Measurements from ENCODE around the gene RBPMS2. TPM values are rescaled to one million over a fixed set of nuclear protein-coding genes. Genes with fewer than 3 reads are reported as not detected.

RBPMS2 gene
- total and polyA plus RNA-seq, 2 donors (not counting 1 experiment from before 2014, with no cell fraction given): 0.47 to 0.63 TPM

GRCh38 chr15:64701482-64702184, 73.8 kb downstream of the RBPMS2 start:
- no peaks in the 10 kb centered on the region for H3K9me3 ChIP-seq (ENCODE audit: control extremely low read depth in 1 of 3, control insufficient read depth in 2 of 3, insufficient read depth in 1 of 3, low read length in 2 of 3)
- TF ChIP-seq EZH2 (IDR thresholded peaks at IDR 0.05; ENCODE audit: borderline replicate concordance, insufficient read depth, low read depth, low read length, poor library complexity, severe bottlenecking) (no peak), CTCF (IDR thresholded peaks at IDR 0.05) (no peak)
- peak overlapping the region in 4 of 5 experiments; percentile 63 to 88 (median 80) for H3K4me3 ChIP-seq (ENCODE audit: control extremely low read depth in 1 of 5, extremely low read depth in 1 of 5, insufficient read depth in 1 of 5, low read depth in 2 of 5, low read length in 4 of 5)
- no peak overlapping the region for H2AFZ ChIP-seq (ENCODE audit: insufficient read depth, low read depth, low read length, poor library complexity, severe bottlenecking)
- H3K36me3 ChIP-seq (replicated peaks in 1 of 2; ENCODE audit: control extremely low read depth in 1 of 2, control insufficient read depth in 1 of 2, extremely low read depth in 1 of 2, insufficient read depth in 2 of 2, low read length in 1 of 2): peaks cover 2 to 9% of the 10 kb centered on the region in 2 experiments
- peaks cover 47% of the 10 kb centered on the region for H3K79me2 ChIP-seq (ENCODE audit: control insufficient read depth, insufficient read depth, low read length)
- H4K20me1 ChIP-seq (ENCODE audit: control insufficient read depth, insufficient read depth, low read length, poor library complexity, severe bottlenecking): peaks cover 26% of the 10 kb centered on the region
- Mint-ChIP-seq H3K9me3 (ENCODE audit: insufficient read depth) (no peaks in the 10 kb centered on the region), H3K4me3 (peak overlapping the region; percentile 95), H3K27ac (peak overlapping the region; percentile 94), H3K4me1 (peaks cover 65% of the 10 kb centered on the region), H3K27me3 (no peaks in the 10 kb centered on the region)
- H3K27ac ChIP-seq (ENCODE audit: low read length in 2 of 2): peak overlapping the region in 1 of 2 donors; percentile 20
- H3K4me2 ChIP-seq (replicated peaks; ENCODE audit: low read depth, low read length, poor library complexity, severe bottlenecking): peak overlapping the region; percentile 99
- ChIA-PET POLR2A (interaction anchor here (0.5 kb wide), 1 partner anchor 241 kb away, joined by 3 read pairs; the partner anchor contains the start of gene ZNF609), CTCF (interaction anchor here (1.0 to 25.3 kb wide), 4 partner anchors 12 to 194 kb away, joined by 3 to 549 read pairs (median 44); no protein-coding TSS in a partner anchor)
- peaks cover 49 to 51% of the 10 kb centered on the region in 2 donors for H3K4me1 ChIP-seq (ENCODE audit: control insufficient read depth in 2 of 2, insufficient read depth in 2 of 2, low read length in 2 of 2)
- H3K27me3 ChIP-seq (replicated peaks in 1 of 4; ENCODE audit: control extremely low read depth in 1 of 4, control insufficient read depth in 3 of 4, insufficient read depth in 4 of 4, low read length in 3 of 4): no peaks in the 10 kb centered on the region
- intact Hi-C loops (cut with micrococcal nuclease): loop anchor here (2.0 kb wide), 2 partner anchors 193 to 549 kb away; no protein-coding TSS in a partner anchor
- 43% methylated on average over 5 of the region's 5 CpGs for WGBS (ENCODE audit: insufficient coverage)
- H3K9ac ChIP-seq (ENCODE audit: low read length): peak overlapping the region; percentile 83
- DNase-seq: no peak
- no peak for ATAC-seq (ENCODE audit: low read depth)

GRCh38 chr15:64701051-64701450, 74.3 kb downstream of the RBPMS2 start:
- intact Hi-C loops (cut with micrococcal nuclease): no loop called here
- H3K4me1 Mint-ChIP-seq: peaks cover 71% of the 10 kb centered on the region
- CTCF ChIA-PET: interaction anchor here (0.5 to 25.3 kb wide), 5 partner anchors 11 to 331 kb away, joined by 3 to 549 read pairs (median 5); no protein-coding TSS in a partner anchor
- H3K9me3 Mint-ChIP-seq (ENCODE audit: insufficient read depth): no peaks in the 10 kb centered on the region
- H3K27ac Mint-ChIP-seq: peak overlapping the region; percentile 94
- Histone ChIP-seq H3K79me2 (ENCODE audit: control insufficient read depth, insufficient read depth, low read length) (peaks cover 47% of the 10 kb centered on the region), H3K9me3 (ENCODE audit: control extremely low read depth in 1 of 3, control insufficient read depth in 2 of 3, insufficient read depth in 1 of 3, low read length in 2 of 3) (no peaks in the 10 kb centered on the region), H3K4me1 (ENCODE audit: control insufficient read depth in 2 of 2, insufficient read depth in 2 of 2, low read length in 2 of 2) (peaks cover 54 to 55% of the 10 kb centered on the region in 2 donors), H3K27me3 (replicated peaks in 1 of 4; ENCODE audit: control extremely low read depth in 1 of 4, control insufficient read depth in 3 of 4, insufficient read depth in 4 of 4, low read length in 3 of 4) (no peaks in the 10 kb centered on the region), H3K4me3 (ENCODE audit: control extremely low read depth in 1 of 5, extremely low read depth in 1 of 5, insufficient read depth in 1 of 5, low read depth in 2 of 5, low read length in 4 of 5) (peak overlapping the region in 1 of 5 experiments; percentile 11), H2AFZ (ENCODE audit: insufficient read depth, low read depth, low read length, poor library complexity, severe bottlenecking) (no peak overlapping the region), H3K4me2 (replicated peaks; ENCODE audit: low read depth, low read length, poor library complexity, severe bottlenecking) (peak overlapping the region; percentile 99), H4K20me1 (ENCODE audit: control insufficient read depth, insufficient read depth, low read length, poor library complexity, severe bottlenecking) (peaks cover 26% of the 10 kb centered on the region), H3K9ac (ENCODE audit: low read length) (no peak overlapping the region), H3K27ac (ENCODE audit: low read length in 2 of 2) (no peak overlapping the region), H3K36me3 (replicated peaks in 1 of 2; ENCODE audit: control extremely low read depth in 1 of 2, control insufficient read depth in 1 of 2, extremely low read depth in 1 of 2, insufficient read depth in 2 of 2, low read length in 1 of 2) (peaks cover 2 to 9% of the 10 kb centered on the region in 2 experiments)
- H3K4me3 Mint-ChIP-seq: peak overlapping the region; percentile 95
- no CpG with 5 or more reads among the region's 3 CpGs for WGBS (ENCODE audit: insufficient coverage)
- POLR2A ChIA-PET: no interaction called here
- ATAC-seq (ENCODE audit: low read depth) (no peak), DNase-seq (no peak)
- H3K27me3 Mint-ChIP-seq: no peaks in the 10 kb centered on the region
- no peak for TF ChIP-seq EZH2 (IDR thresholded peaks at IDR 0.05; ENCODE audit: borderline replicate concordance, insufficient read depth, low read depth, low read length, poor library complexity, severe bottlenecking)
- TF ChIP-seq CTCF (IDR thresholded peaks at IDR 0.05): no peak

Measured in B cell (primary cell).